K562 (cell line): ENCODE results near the gene TNK2. TPM values are rescaled to one million over a fixed set of nuclear protein-coding genes. Genes with fewer than 3 reads are reported as not detected.

Source experiments
- CTCF ChIP-seq, 3 experiments: IDR thresholded peaks in 2 of 3; conservative IDR thresholded peaks in 1 of 3; 2 replicates each; pipeline ENCODE4 v1.5.1; 2011 to 2012; ENCODE audit warnings: low read length in 3 of 3, mild to moderate bottlenecking in 3 of 3, control low read depth in 2 of 3, improper control_type of control experiment in 1 of 3, inconsistent platforms in 1 of 3, low read depth in 1 of 3, mixed read lengths in 1 of 3, moderate library complexity in 1 of 3; ENCODE audit not compliant: insufficient read depth in 2 of 3
- DMBX1 ChIP-seq: fragments of 250-450 bp; sonication (Bioruptor Pico); IDR thresholded peaks from 2 replicates; pipeline ENCODE4 v1.8.0; 2022; ENCODE audit warnings: inconsistent platforms, mild to moderate bottlenecking, moderate library complexity, borderline replicate concordance
- EZH2 ChIP-seq: IDR thresholded peaks from 2 replicates; pipeline ENCODE4 v1.6.1; 2012; ENCODE audit warnings: low read depth, mild to moderate bottlenecking, inconsistent platforms, low read length, borderline replicate concordance
- HOMEZ ChIP-seq: fragments of 250-450 bp; sonication (Bioruptor Pico); IDR thresholded peaks from 2 replicates; pipeline ENCODE4 v1.4.0; 2020; ENCODE audit warnings: mild to moderate bottlenecking, moderate library complexity
- MNT ChIP-seq, 2 experiments: fragments of 450-650 bp; conservative IDR thresholded peaks; 2 replicates each; pipeline ENCODE4 v1.6.1; 2017; ENCODE audit warnings: mild to moderate bottlenecking in 2 of 2, moderate library complexity in 2 of 2
- NCOR1 ChIP-seq: fragments of 450-650 bp; IDR thresholded peaks from 2 replicates; pipeline ENCODE4 v1.6.1; 2016; ENCODE audit warnings: mild to moderate bottlenecking, moderate library complexity
- NONO ChIP-seq, 2 experiments: fragments of 200-400 bp in 1 of 2; fragments of 450-650 bp in 1 of 2; formaldehyde crosslinking in 1 of 2; IDR thresholded peaks; 2 replicates each; pipeline ENCODE4 v1.6.1; 2017; ENCODE audit warnings: low read depth in 2 of 2, mild to moderate bottlenecking in 2 of 2, moderate library complexity in 2 of 2, low read length in 1 of 2
- NR2C1 ChIP-seq, 2 experiments: fragments of 450-650 bp; IDR thresholded peaks; 2 replicates each; pipeline ENCODE4 v1.6.1; 2017; ENCODE audit warnings: mild to moderate bottlenecking in 2 of 2, antibody characterized with exemption in 1 of 2, inconsistent platforms in 1 of 2, missing compliant biosample characterization in 1 of 2, missing genetic modification characterization in 1 of 2
- RAD21 ChIP-seq, 2 experiments: fragments of 250-450 bp in 1 of 2; fragments of 450-650 bp in 1 of 2; sonication (Bioruptor Pico) in 1 of 2; formaldehyde crosslinking in 1 of 2; IDR thresholded peaks in 1 of 2; conservative IDR thresholded peaks in 1 of 2; 2 replicates each; pipeline versions ENCODE4 v1.4.0 to v1.8.0; 2020 to 2022; ENCODE audit warnings: mild to moderate bottlenecking in 2 of 2, moderate library complexity in 1 of 2
- SNAPC5 ChIP-seq: fragments of 250-450 bp; sonication (Bioruptor Pico); IDR thresholded peaks from 2 replicates; pipeline ENCODE4 v1.8.0; 2021; ENCODE audit warnings: moderate library complexity, mild to moderate bottlenecking, inconsistent platforms
- SNRNP70 ChIP-seq: fragments of 200-400 bp; formaldehyde crosslinking; optimal IDR thresholded peaks from 2 replicates; pipeline ENCODE3; 2017; ENCODE audit warnings: low read depth, low read length
- polyA plus RNA-seq, 8 experiments: library from polyadenylated mRNA; depleted of rRNA in 4 of 8; stranded (reverse) in 5 of 8; unstranded in 3 of 8; fragments of >200 nt; fragmentation: Nextera tagmentation in 2 of 8; fragmentation: Illumina TruSeq in 1 of 8; extraction: Ambion mirVana in 2 of 8; extraction: Trizol in 1 of 8; gene quantifications; 2 replicates each; pipeline versions ENCODE4 v1.2.1 to v1.2.3, GENCODE V29; 2011 to 2014; ENCODE audit warnings: inconsistent platforms in 1 of 8, missing spikeins in 1 of 8
- total RNA-seq, 7 experiments: library from RNA; depleted of rRNA in 6 of 7; stranded (reverse); fragments of >200 nt in 6 of 7; fragmentation: Illumina TruSeq in 2 of 7; extraction: Trizol in 2 of 7; gene quantifications; 2 replicates each; pipeline versions ENCODE4 v1.2.1 to v1.2.3, GENCODE V29; 2011 to 2021; ENCODE audit warnings: low replicate concordance in 1 of 7

The TNK2 gene
- total and polyA plus RNA-seq, 9 of the 15 experiments (the other 6 are each of a cell fraction or from before 2014, with no cell fraction given) = 0.03 to 33.8 (median 6.5) TPM

GRCh38 chr3:195856410-195857084, 51.8 kb downstream of the TNK2 start (continued):
- TF ChIP-seq CTCF (IDR thresholded peaks at IDR 0.05 in 2 of 3, conservative IDR thresholded peaks at IDR 0.05 in 1 of 3; ENCODE audit: insufficient read depth in 2 of 3, low read depth in 1 of 3, low read length in 3 of 3) (peak; percentile 52 to 63 (median 58)), HOMEZ (no peak), NONO (IDR thresholded peaks at IDR 0.05; ENCODE audit: low read depth in 2 of 2, low read length in 1 of 2) (no peak), MNT (conservative IDR thresholded peaks at IDR 0.05) (peak in 1 of 2 experiments; percentile 53; a peak in 1 of 4 replicates), SNAPC5 (CRISPR knock-in tag) (no peak), SNRNP70 (no peak), NR2C1 (IDR thresholded peaks at IDR 0.05) (no peak), NR2C1 (tag; IDR thresholded peaks at IDR 0.05) (no peak), NCOR1 (peak; percentile 75), RAD21 (CRISPR knock-in tag; conservative IDR thresholded peaks at IDR 0.05 in 1 of 2, IDR thresholded peaks at IDR 0.05 in 1 of 2) (peak; percentile 42 to 67; a peak in 3 of 4 replicates), EZH2 (no peak), DMBX1 (no peak; the same call in 1 of the 2 replicates)
